Measurements from ENCODE around the gene DCTPP1.

DNA sequence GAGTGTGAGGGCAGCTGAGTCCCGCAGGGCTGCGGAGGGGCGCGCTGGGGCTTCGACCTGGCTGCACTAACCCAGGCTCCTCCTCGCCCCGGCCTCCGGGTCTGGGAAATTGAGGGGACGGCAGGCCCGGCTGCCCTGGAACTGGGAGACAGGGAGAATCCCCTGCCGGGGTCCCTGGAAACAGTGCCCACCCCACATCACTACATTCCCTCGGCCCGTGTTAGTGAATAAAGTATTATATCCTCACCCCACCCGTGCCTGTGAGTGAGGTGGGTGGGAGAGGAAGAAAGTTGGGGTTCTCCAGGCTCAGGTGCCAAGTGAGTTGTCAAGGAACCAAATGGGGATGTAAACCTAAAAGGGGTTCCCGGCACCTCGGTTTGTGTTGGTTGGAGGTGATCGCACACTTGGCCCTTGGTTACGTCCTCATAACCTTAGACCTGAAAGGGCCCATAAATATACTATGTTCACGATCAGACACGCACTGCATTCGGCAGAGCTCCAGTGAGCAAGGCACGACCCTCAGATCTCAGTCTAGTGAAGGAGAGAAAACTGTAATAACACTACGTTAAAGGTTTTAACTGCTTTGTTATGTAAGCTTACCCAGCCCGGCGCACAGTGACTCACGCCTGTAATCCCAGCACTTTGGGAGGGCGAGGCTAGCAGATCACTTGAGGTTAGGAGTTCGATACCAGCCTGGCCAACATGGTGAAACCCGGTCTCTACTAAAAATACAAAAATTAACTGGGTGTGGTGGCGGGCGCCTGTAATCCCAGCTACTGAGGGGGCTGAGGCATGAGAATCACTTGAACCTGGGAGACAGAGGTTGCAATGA, 11.3 kb downstream of the DCTPP1 start:
- TF ChIP-seq, protein P1, sequence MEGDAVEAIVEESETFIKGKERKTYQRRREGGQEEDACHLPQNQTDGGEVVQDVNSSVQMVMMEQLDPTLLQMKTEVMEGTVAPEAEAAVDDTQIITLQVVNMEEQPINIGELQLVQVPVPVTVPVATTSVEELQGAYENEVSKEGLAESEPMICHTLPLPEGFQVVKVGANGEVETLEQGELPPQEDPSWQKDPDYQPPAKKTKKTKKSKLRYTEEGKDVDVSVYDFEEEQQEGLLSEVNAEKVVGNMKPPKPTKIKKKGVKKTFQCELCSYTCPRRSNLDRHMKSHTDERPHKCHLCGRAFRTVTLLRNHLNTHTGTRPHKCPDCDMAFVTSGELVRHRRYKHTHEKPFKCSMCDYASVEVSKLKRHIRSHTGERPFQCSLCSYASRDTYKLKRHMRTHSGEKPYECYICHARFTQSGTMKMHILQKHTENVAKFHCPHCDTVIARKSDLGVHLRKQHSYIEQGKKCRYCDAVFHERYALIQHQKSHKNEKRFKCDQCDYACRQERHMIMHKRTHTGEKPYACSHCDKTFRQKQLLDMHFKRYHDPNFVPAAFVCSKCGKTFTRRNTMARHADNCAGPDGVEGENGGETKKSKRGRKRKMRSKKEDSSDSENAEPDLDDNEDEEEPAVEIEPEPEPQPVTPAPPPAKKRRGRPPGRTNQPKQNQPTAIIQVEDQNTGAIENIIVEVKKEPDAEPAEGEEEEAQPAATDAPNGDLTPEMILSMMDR (conservative IDR thresholded peaks at IDR 0.05; ENCODE audit: low read depth, low read length): no peak; the same call in 1 of the 2 replicates
- no peak for TF ChIP-seq EZH2 (IDR thresholded peaks at IDR 0.05; ENCODE audit: borderline replicate concordance, low read depth, low read length, poor library complexity, severe bottlenecking)
